Transverse colon (tissue), 4 donors: Measurements from ENCODE around the gene EPHB2.

Experiments used
- CTCF ChIP-seq, 5 experiments: fragments of 200-600 bp in 3 of 5; fragments of 450-650 bp in 2 of 5; sonication (generic) in 3 of 5; IDR thresholded peaks; 1 replicate in 2 of 5; 2 replicates in 3 of 5; pipeline ENCODE4 v1.5.1; 2016 to 2017; ENCODE audit warnings: antibody characterized with exemption in 5 of 5, inconsistent platforms in 3 of 5, mild to moderate bottlenecking in 2 of 5, moderate library complexity in 1 of 5
- EP300 ChIP-seq: sonication (generic); formaldehyde crosslinking; IDR thresholded peaks from one replicate; pipeline ENCODE4 v1.6.1; 2017; ENCODE audit warnings: antibody characterized with exemption, low read depth
- POLR2A ChIP-seq: fragments of 450-650 bp; IDR thresholded peaks from one replicate; pipeline ENCODE4 v1.6.1; 2016; ENCODE audit warnings: antibody characterized with exemption, mild to moderate bottlenecking, moderate library complexity
- POLR2AphosphoS5 ChIP-seq, 3 donors: sonication (generic); formaldehyde crosslinking; IDR thresholded peaks; one replicate each; pipeline ENCODE4 v1.6.1; 2016; ENCODE audit warnings: antibody characterized with exemption in 3 of 3

DNA sequence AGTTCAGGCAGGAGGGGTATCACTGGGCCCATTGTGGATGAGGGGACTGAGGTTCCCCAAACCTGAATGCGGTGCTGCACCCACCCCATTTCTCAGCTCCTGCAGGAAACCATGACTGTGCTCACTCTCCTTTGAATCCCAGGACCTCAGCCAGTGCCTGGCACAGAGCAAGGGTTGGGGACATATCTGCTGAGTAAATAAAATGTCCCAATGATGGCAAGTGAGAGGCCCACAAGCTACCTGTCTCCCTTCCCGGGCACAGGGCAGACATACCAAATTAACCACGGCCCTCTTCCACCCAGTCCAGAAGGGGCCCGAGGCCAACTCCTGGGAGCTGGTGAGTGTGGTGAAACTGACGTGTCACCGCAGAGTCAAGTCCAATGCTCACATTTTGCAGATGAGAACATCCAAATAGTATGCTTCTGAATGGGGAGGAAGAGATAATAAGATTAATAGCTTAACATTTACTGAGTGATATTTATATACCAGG, 97.6 kb downstream of the EPHB2 start:
- no peak for TF ChIP-seq CTCF (IDR thresholded peaks at IDR 0.05)
- TF ChIP-seq EP300, result no peak
- no peak for TF ChIP-seq POLR2AphosphoS5 (IDR thresholded peaks at IDR 0.05)
- TF ChIP-seq POLR2A, result no peak
